NOMO-1 treated with dmso at 0.1 percent for 144 hours (cell line): ENCODE results near the gene CBLL1.
A peak's percentile ranks its signal among the peaks of the same experiment; 100 is the strongest.

Experiments
- DNase-seq: peaks from one replicate; lab custom pipeline; 2025; ENCODE audit not compliant: unreplicated experiment; lab: John Stamatoyannopoulos, UW

The CBLL1 gene, protein sequence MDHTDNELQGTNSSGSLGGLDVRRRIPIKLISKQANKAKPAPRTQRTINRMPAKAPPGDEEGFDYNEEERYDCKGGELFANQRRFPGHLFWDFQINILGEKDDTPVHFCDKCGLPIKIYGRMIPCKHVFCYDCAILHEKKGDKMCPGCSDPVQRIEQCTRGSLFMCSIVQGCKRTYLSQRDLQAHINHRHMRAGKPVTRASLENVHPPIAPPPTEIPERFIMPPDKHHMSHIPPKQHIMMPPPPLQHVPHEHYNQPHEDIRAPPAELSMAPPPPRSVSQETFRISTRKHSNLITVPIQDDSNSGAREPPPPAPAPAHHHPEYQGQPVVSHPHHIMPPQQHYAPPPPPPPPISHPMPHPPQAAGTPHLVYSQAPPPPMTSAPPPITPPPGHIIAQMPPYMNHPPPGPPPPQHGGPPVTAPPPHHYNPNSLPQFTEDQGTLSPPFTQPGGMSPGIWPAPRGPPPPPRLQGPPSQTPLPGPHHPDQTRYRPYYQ

DNA sequence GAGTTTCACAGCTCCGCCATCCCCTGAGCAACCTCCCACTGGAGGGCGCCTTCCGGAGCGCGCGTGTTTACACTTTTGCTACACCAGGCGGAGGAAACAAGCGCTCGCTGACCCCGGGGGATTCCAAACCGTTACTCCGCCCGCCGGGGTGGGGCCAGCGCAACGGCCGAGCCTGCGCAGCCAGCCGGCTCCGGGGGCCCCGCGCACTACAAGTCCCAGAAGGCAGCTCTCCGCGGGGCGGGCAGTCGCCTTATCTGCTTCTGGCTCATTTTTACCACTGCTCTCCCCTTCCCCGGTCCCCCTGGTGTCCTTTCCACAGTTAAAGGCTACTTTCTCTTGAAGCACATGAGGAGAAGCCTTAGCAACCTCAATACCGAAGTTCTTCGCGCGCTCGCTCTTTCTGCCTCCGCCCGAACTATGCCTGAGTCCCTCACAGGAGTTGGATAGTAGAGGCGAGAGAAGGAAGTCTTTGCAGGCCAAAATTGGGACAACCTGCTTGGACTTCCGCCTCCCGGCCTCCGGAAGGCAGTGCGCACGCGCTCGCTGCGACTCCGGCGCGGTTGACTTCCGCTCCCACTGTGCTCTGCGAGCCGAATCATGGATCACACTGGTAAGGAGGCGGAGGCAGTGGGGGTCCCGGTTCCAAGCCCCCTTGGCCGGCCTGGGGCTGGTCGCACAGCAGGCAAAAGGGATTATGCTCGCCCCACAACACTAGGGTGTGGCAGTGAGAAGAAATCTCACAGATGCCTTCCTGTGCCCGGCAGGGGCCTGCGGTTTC is at the start of gene CBLL1:
TSS of gene CBLL1 (plus strand) at position 576 of the 778 bp plus-strand sequence. CDS start at position 598, 22 bp downstream.
- peak; percentile 73 for DNase-seq

- DNase-seq: no peak
Observed at GRCh38 chr7:107694386-107694785, 49.6 kb upstream of the CBLL1 start.

GRCh38 chr7:107696330-107696946 is 47.5 kb upstream of the CBLL1 start:
- no peak for DNase-seq

GRCh38 chr7:107697321-107698049 is 46.5 kb upstream of the CBLL1 start:
- no peak for DNase-seq

DNA sequence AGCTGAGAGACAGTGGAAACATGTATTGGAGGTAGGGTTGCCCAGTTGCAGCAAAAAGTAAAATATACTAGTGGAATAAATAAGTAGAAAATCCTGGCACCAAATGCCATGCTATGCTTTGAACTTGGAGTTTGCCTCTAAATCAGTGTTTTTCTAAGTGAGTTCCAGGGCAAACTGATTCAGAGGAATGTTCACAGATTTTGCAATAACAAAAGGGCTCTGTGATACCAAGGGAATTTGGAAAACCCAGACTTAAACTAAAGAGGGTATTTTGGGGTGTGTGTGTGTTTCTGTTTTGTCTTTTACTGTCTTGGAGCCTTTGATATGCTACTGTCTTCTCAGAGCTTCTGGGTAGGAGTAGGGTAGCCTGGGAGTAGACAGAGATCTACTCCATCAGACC is 43.4 kb upstream of the CBLL1 start:
- no peak for DNase-seq

DNA sequence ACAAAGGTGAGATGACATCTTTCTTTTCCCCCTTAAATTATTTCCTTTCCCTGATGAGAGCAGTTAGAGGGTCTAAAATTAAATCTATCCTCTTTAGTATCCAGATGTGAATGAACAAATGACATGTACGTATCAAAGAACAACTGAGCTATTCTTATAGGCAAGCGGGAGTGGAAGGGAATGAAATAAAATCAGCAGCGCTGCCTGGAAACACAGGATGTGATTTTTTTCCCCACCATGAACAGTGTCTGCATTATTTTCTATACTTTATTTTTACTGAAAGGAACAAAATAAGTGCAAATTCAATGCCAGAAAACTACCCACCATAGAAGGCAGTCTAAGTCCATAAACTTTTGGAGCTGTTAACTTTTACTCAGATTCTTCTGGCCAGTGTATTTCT is 42.8 kb upstream of the CBLL1 start:
- DNase-seq: no peak

GRCh38 chr7:107703219-107703618 is 40.7 kb upstream of the CBLL1 start:
- no peak for DNase-seq

DNA sequence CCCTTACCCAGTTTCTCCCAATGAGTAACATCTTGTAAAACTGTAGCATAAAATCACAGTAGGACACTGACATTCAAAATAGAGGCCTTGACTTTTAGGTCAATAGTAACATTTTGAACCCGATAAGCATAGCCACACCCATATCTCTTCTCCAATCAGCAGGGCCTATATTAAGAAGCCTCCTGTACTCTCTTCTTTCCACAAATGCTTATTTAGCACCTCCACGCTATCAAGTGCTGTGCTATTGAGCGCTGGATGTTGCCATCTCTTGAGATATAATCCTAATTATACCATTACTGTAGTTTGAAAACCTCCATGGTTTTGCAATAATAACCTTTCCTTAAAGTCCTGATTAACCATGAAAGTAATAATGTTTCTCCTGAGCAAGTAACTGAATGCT is 40.1 kb upstream of the CBLL1 start:
- DNase-seq: no peak

DNA sequence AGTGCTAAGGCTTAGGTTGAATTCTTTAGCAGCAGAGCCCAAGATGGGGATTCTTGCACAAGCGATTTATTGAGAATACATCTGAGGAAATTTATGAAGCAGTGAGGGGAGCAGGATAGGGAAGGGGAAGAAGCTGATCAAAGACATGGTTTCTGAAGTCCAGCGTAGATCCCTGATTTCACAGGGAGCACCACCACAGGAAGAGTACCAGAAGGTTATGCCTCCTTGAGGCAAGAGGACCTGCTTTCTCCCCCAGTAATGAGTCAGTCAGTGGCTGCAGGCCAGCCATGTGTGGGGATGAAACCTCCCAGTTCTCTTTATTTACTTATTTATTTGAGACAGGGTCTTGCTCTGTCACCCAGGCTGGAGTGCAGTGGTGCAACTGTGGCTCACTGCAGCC is 35.0 kb upstream of the CBLL1 start:
- no peak for DNase-seq

GRCh38 chr7:107711301-107711700 is 32.6 kb upstream of the CBLL1 start:
- DNase-seq: no peak

GRCh38 chr7:107712025-107712424 is 31.9 kb upstream of the CBLL1 start:
- no peak for DNase-seq

GRCh38 chr7:107712896-107713295 is 31.0 kb upstream of the CBLL1 start:
- no peak for DNase-seq

- no peak for DNase-seq
Observed at GRCh38 chr7:107715531-107715930, 28.4 kb upstream of the CBLL1 start.

DNA sequence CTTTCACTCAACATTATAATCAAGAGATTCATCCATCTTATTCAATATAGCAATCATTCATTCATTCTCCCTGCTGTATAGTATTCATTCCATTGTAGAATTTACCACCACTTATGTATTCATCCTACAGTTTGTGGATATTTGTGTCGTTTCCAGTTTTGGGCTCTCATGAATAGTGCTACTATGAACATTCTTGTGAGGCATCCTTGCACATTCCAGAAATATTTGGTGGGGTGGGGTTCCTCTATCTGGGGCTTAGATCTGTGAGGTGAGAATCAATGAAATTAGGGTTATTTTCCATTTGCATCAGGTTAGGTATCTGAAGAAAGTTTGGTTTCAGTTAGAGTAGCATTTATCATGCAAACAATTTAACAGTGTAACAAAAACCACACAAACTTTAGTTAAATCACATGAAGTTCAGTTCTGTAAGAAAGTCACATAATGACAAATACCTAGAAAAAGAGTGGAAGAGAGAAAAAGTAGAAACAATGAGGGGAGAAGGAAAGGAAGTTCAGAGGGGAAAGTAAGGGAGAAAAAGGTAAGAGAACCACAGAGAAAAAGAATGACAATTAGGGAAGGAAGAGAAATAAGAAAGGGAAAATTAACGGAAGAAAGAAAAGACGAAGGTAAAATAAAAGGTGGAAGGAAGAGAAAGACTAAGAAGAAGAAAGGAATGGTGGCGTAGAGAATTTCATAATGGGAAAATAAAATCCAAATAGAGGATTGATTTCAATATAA is 25.3 kb upstream of the CBLL1 start:
- no peak for DNase-seq

- no peak for DNase-seq
Observed at GRCh38 chr7:107721286-107721685, 22.7 kb upstream of the CBLL1 start.

DNA sequence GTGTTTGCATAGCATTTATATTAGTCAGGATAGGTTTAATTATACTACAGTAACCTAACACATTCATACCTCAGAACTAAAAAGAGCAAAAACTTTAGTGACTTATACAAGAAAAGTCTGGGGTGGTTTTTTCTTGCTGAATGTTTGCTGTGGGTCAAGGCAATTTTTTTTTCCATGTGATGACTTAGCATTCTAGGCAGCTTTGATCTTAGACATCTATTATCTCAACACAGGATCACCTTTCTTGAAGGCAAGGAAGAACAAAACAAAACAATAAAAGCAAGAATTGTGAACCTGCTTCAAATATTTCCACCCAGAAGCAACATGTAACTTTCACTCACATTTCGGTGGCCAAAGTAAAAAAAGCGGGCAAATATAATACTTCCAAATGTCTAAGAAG is 20.7 kb upstream of the CBLL1 start:
- DNase-seq: no peak

GRCh38 chr7:107725138-107725740 is 18.7 kb upstream of the CBLL1 start:
- DNase-seq: no peak

DNA sequence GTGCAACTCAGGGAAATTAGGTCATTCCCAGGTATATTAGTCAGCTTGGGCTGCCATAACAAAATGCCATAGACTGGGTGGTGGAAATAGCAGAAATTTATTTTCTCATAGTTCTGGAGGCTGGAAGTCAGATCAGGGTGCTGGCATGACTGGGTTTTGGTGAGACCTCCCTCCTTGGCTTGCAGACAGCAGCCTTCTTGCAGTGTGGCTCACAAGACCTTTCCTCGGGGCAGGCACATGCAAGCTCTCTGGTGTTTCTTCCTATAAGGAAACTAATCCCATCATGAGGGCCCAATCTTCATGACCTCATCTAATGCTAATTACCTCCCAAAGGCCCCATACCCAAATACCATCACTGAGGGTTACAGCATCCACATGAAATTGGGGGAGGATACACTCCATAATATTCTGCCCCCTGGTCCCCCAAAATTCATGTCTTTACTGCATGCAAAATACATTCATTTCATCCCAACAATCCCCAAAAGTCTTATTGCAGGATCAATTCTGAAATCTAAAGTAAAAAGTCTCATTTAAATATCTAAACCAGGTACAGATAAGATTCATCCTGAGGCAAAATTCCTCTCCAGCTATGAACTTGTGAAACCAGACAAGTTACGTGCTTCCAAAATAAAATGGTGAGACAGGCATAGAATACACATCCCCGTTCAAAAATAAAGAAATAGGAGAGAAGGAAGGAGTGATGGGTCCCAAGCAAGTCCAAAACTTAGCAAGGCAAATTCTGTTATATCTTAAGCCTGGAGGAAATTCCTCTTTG is 17.4 kb upstream of the CBLL1 start:
- no peak for DNase-seq

GRCh38 chr7:107728276-107728675 is 15.7 kb upstream of the CBLL1 start:
- DNase-seq: no peak
